BLaER1 (cell line): Measurements from ENCODE around the gene BRCA2.

Experiments
- H3K27ac ChIP-seq: shearing (Covaris generic); formaldehyde crosslinking; 2 replicates; pipeline ENCODE4 v1.8.1; 2022
- H3K27me3 ChIP-seq: shearing (Covaris generic); formaldehyde crosslinking; 2 replicates; pipeline ENCODE4 v1.8.1; 2022
- H3K36me3 ChIP-seq: shearing (Covaris generic); formaldehyde crosslinking; 2 replicates; pipeline ENCODE4 v1.8.1; 2022
- H3K4me1 ChIP-seq: shearing (Covaris generic); formaldehyde crosslinking; 2 replicates; pipeline ENCODE4 v1.8.1; 2022
- H3K4me2 ChIP-seq: shearing (Covaris generic); formaldehyde crosslinking; 2 replicates; pipeline ENCODE4 v1.8.1; 2022
- H3K4me3 ChIP-seq: shearing (Covaris generic); formaldehyde crosslinking; 2 replicates; pipeline ENCODE4 v1.8.1; 2022
- H3K9ac ChIP-seq: shearing (Covaris generic); formaldehyde crosslinking; 2 replicates; pipeline ENCODE4 v1.8.1; 2022
- H3K9me3 ChIP-seq: shearing (Covaris generic); formaldehyde crosslinking; 2 replicates; pipeline ENCODE4 v1.8.1; 2022
- H4K20me1 ChIP-seq: shearing (Covaris generic); formaldehyde crosslinking; 2 replicates; pipeline ENCODE4 v1.8.1; 2022
- Cebpa-rat ChIP-seq: shearing (Covaris generic); IDR thresholded peaks from 2 replicates; pipeline ENCODE4 v1.8.1; 2022

BRCA2 gene

GRCh38 chr13:32409001-32409313 lies 93.6 kb downstream of the BRCA2 start:
- no peak overlapping the region for H3K9ac ChIP-seq
- H3K4me3 ChIP-seq = no peak overlapping the region
- H3K4me2 ChIP-seq = peak overlapping the region; percentile 67
- no peaks in the 10 kb centered on the region for H3K27me3 ChIP-seq
- H4K20me1 ChIP-seq = peaks cover 4% of the 10 kb centered on the region; the same call in 1 of the 2 replicates
- H3K4me1 ChIP-seq = peaks cover 25% of the 10 kb centered on the region
- H3K36me3 ChIP-seq = peaks cover 43% of the 10 kb centered on the region
- H3K9me3 ChIP-seq = no peaks in the 10 kb centered on the region
- no peak for TF ChIP-seq Cebpa-rat
- peak overlapping the region; percentile 6 for H3K27ac ChIP-seq

- Histone ChIP-seq H3K4me1 (peaks cover 25% of the 10 kb centered on the region), H3K36me3 (peaks cover 35% of the 10 kb centered on the region), H3K4me2 (peak overlapping the region; percentile 67), H3K9me3 (no peaks in the 10 kb centered on the region), H3K27me3 (no peaks in the 10 kb centered on the region), H3K27ac (peak overlapping the region; percentile 6), H3K9ac (no peak overlapping the region), H4K20me1 (peaks cover 4% of the 10 kb centered on the region; the same call in 1 of the 2 replicates), H3K4me3 (no peak overlapping the region)
- TF ChIP-seq Cebpa-rat = peak; percentile 81
These were observed 94.5 kb downstream of the BRCA2 start for GRCh38 chr13:32409561-32410421.

GRCh38 chr13:32413284-32413683 lies 98.0 kb downstream of the BRCA2 start:
- no peak overlapping the region for H3K27ac ChIP-seq
- peaks cover under 1% of the 10 kb centered on the region; the same call in 1 of the 2 replicates for H4K20me1 ChIP-seq
- peaks cover 5% of the 10 kb centered on the region for H3K9me3 ChIP-seq

GRCh38 chr13:32414580-32414979 lies 99.3 kb downstream of the BRCA2 start:
- Histone ChIP-seq H3K4me2 (no peak overlapping the region), H3K9me3 (peaks cover 18% of the 10 kb centered on the region), H3K27me3 (no peaks in the 10 kb centered on the region), H3K4me1 (peaks cover 8% of the 10 kb centered on the region), H4K20me1 (no peaks in the 10 kb centered on the region; the same call in 1 of the 2 replicates), H3K27ac (no peak overlapping the region), H3K36me3 (peaks cover 18% of the 10 kb centered on the region), H3K9ac (no peak overlapping the region), H3K4me3 (no peak overlapping the region)
- no peak for TF ChIP-seq Cebpa-rat

More at GRCh38 chr13:32413284-32413683, 98.0 kb downstream of the BRCA2 start:
- H3K4me1 ChIP-seq = peaks cover 20% of the 10 kb centered on the region
- H3K36me3 ChIP-seq = peaks cover 7% of the 10 kb centered on the region
- no peak overlapping the region for H3K4me3 ChIP-seq
- H3K27me3 ChIP-seq = no peaks in the 10 kb centered on the region
- no peak overlapping the region for H3K4me2 ChIP-seq
- TF ChIP-seq Cebpa-rat = no peak
- H3K9ac ChIP-seq = no peak overlapping the region

GRCh38 chr13:32415019-32415418 lies 99.7 kb downstream of the BRCA2 start:
- H4K20me1 ChIP-seq = no peaks in the 10 kb centered on the region; the same call in 1 of the 2 replicates
- no peaks in the 10 kb centered on the region for H3K27me3 ChIP-seq
- TF ChIP-seq Cebpa-rat = no peak
- peaks cover 22% of the 10 kb centered on the region for H3K9me3 ChIP-seq
- H3K36me3 ChIP-seq = peaks cover 22% of the 10 kb centered on the region
- H3K4me1 ChIP-seq = peaks cover 3% of the 10 kb centered on the region
- H3K27ac ChIP-seq = no peak overlapping the region
- H3K4me3 ChIP-seq = no peak overlapping the region
- H3K4me2 ChIP-seq = no peak overlapping the region
- H3K9ac ChIP-seq = no peak overlapping the region

- H3K36me3 ChIP-seq = peaks cover 52% of the 10 kb centered on the region
- no peak overlapping the region for H3K27ac ChIP-seq
- TF ChIP-seq Cebpa-rat = no peak
- H3K9ac ChIP-seq = no peak overlapping the region
- no peaks in the 10 kb centered on the region for H3K27me3 ChIP-seq
- H4K20me1 ChIP-seq = no peaks in the 10 kb centered on the region
- H3K4me3 ChIP-seq = no peak overlapping the region
- H3K4me1 ChIP-seq = no peaks in the 10 kb centered on the region
- H3K4me2 ChIP-seq = no peak overlapping the region
- H3K9me3 ChIP-seq = peaks cover 46% of the 10 kb centered on the region
These were observed 102.7 kb downstream of the BRCA2 start for GRCh38 chr13:32417995-32418394.

- Histone ChIP-seq H3K27me3 (no peaks in the 10 kb centered on the region), H3K36me3 (peaks cover 65% of the 10 kb centered on the region), H3K4me3 (0 out of 2 replicates have a peak overlapping the region, but pooled peaks have one; percentile 31), H3K4me2 (no peak overlapping the region), H3K9ac (no peak overlapping the region), H3K27ac (no peak overlapping the region), H3K9me3 (peaks cover 46% of the 10 kb centered on the region), H4K20me1 (peaks cover 13% of the 10 kb centered on the region; the same call in 1 of the 2 replicates), H3K4me1 (0 out of 2 replicates have a peak, but pooled peaks cover 8% of the 10 kb centered on the region)
- TF ChIP-seq Cebpa-rat = no peak
These were observed 104.6 kb downstream of the BRCA2 start for GRCh38 chr13:32419862-32420261.

- Histone ChIP-seq H3K4me3 (no peak overlapping the region), H3K4me1 (peaks cover 31% of the 10 kb centered on the region), H3K27ac (no peak overlapping the region), H3K27me3 (no peaks in the 10 kb centered on the region), H3K9ac (no peak overlapping the region), H3K36me3 (peaks cover 57% of the 10 kb centered on the region), H3K4me2 (no peak overlapping the region), H4K20me1 (peaks cover 26% of the 10 kb centered on the region; the same call in 1 of the 2 replicates), H3K9me3 (peaks cover 38% of the 10 kb centered on the region)
- no peak for TF ChIP-seq Cebpa-rat
These were observed 108.3 kb downstream of the BRCA2 start for GRCh38 chr13:32423592-32423991.

- peaks cover 41% of the 10 kb centered on the region for H3K36me3 ChIP-seq
- H3K27ac ChIP-seq = no peak overlapping the region
- no peaks in the 10 kb centered on the region for H3K27me3 ChIP-seq
- peaks cover 26% of the 10 kb centered on the region; the same call in 1 of the 2 replicates for H4K20me1 ChIP-seq
- peak overlapping the region; percentile 97; the same call in 1 of the 2 replicates for H3K4me3 ChIP-seq
- H3K4me1 ChIP-seq = peaks cover 47% of the 10 kb centered on the region
- H3K9me3 ChIP-seq = peaks cover 22% of the 10 kb centered on the region
- TF ChIP-seq Cebpa-rat = no peak
- no peak overlapping the region for H3K9ac ChIP-seq
- peak overlapping the region; percentile 97 for H3K4me2 ChIP-seq
These were observed 109.8 kb downstream of the BRCA2 start for GRCh38 chr13:32425158-32425557.
